Large intestine (tissue), 3 donors: ENCODE results near the gene PCP4L1. TPM values are rescaled to one million over a fixed set of nuclear protein-coding genes. Genes with fewer than 3 reads are reported as not detected.
A peak's percentile ranks its signal among the peaks of the same experiment; 100 is the strongest.
"Not testable (repeated sequence)": the region's sequence is repeated elsewhere in the genome, so short reads cannot be mapped to it uniquely, and the experiment has no call there.

Experiments used
- DNase-seq, 2 donors: peaks; one replicate each; pipeline versions ENCODE4 v3.0.0 to v3.0.0-alpha.2; 2013
- H3K27ac ChIP-seq: one replicate; pipeline ENCODE4 v1.5.1; 2013; ENCODE audit warnings: low read length
- H3K27me3 ChIP-seq: 2 replicates; pipeline ENCODE4 v1.6.1; 2013; ENCODE audit warnings: low read length; ENCODE audit not compliant: control insufficient read depth, insufficient read depth
- H3K36me3 ChIP-seq: 2 replicates; pipeline ENCODE4 v1.6.1; 2013; ENCODE audit warnings: low read length; ENCODE audit not compliant: control insufficient read depth, insufficient read depth
- H3K4me1 ChIP-seq: one replicate; pipeline ENCODE4 v1.6.1; 2013; ENCODE audit warnings: low read length; ENCODE audit not compliant: control insufficient read depth, insufficient read depth
- H3K4me3 ChIP-seq: one replicate; pipeline ENCODE4 v1.5.1; 2013; ENCODE audit warnings: low read length
- H3K9me3 ChIP-seq: one replicate; pipeline ENCODE4 v1.6.1; 2013; ENCODE audit warnings: mild to moderate bottlenecking, low read depth, low read length, moderate library complexity; ENCODE audit not compliant: control insufficient read depth
- WGBS: methylation state at CpG from one replicate; pipeline ENCODE4 v1.1.5; 2013; ENCODE audit warnings: low lambda C conversion rate; ENCODE audit not compliant: insufficient coverage; 5-methylcytosine and 5-hydroxymethylcytosine counted together
- polyA plus RNA-seq: library from polyadenylated mRNA; unstranded; fragments of 120-200 nt; gene quantifications from one replicate; pipeline ENCODE4 v1.2.1, GENCODE V29; 2013

Gene PCP4L1
- polyA plus RNA-seq, 1 donor, result 9.4 TPM

- no peaks in the 10 kb centered on the region for H3K27me3 ChIP-seq
- peaks cover 69% of the 10 kb centered on the region for H3K4me1 ChIP-seq
- H3K36me3 ChIP-seq, result peaks cover 4% of the 10 kb centered on the region
- WGBS, result no CpG with 5 or more reads among the region's 5 CpGs
- no peak for DNase-seq
- peak overlapping the region; percentile 89 for H3K27ac ChIP-seq
- no peaks in the 10 kb centered on the region for H3K9me3 ChIP-seq
- no peak overlapping the region for H3K4me3 ChIP-seq
Observed at GRCh38 chr1:161220002-161220401, 38.5 kb upstream of the PCP4L1 start.

GRCh38 chr1:161222175-161223019 lies 36.1 kb upstream of the PCP4L1 start:
- H3K9me3 ChIP-seq, result no peaks in the 10 kb centered on the region
- no CpG with 5 or more reads among the region's 6 CpGs for WGBS
- H3K36me3 ChIP-seq, result no peaks in the 10 kb centered on the region
- H3K27me3 ChIP-seq, result no peaks in the 10 kb centered on the region
- no peak overlapping the region for H3K4me3 ChIP-seq
- peak overlapping the region; percentile 95 for H3K27ac ChIP-seq
- peaks cover 73% of the 10 kb centered on the region for H3K4me1 ChIP-seq
- DNase-seq, result no peak

GRCh38 chr1:161223805-161224694 lies 34.5 kb upstream of the PCP4L1 start:
- Histone ChIP-seq H3K4me1 (peaks cover 73% of the 10 kb centered on the region), H3K27ac (peak overlapping the region; percentile 95)

GRCh38 chr1:161224695-161225087 lies 33.9 kb upstream of the PCP4L1 start:
- WGBS, result 30% methylated on average over 2 of the region's 13 CpGs
- Histone ChIP-seq H3K4me1 (peaks cover 72% of the 10 kb centered on the region), H3K36me3 (peaks cover 18% of the 10 kb centered on the region), H3K27ac (peak overlapping the region; percentile 95)
- not testable (repeated sequence) for H3K9me3 ChIP-seq, H3K27me3 ChIP-seq, DNase-seq, H3K4me3 ChIP-seq

More at GRCh38 chr1:161223805-161224694, 34.5 kb upstream of the PCP4L1 start:
- Histone ChIP-seq H3K9me3 (no peaks in the 10 kb centered on the region), H3K27me3 (no peaks in the 10 kb centered on the region), H3K36me3 (peaks cover 12% of the 10 kb centered on the region), H3K4me3 (no peak overlapping the region)
- 20% methylated on average over 1 of the region's 7 CpGs for WGBS
- peak; percentile 85 to 93 for DNase-seq

- H3K27me3 ChIP-seq, result no peaks in the 10 kb centered on the region
- no CpG with 5 or more reads among the region's 7 CpGs for WGBS
- H3K4me3 ChIP-seq, result no peak overlapping the region
- no peaks in the 10 kb centered on the region for H3K9me3 ChIP-seq
- peaks cover 73% of the 10 kb centered on the region for H3K4me1 ChIP-seq
- H3K27ac ChIP-seq, result peak overlapping the region; percentile 95
- DNase-seq, result no peak
- H3K36me3 ChIP-seq, result peaks cover 22% of the 10 kb centered on the region
Observed at GRCh38 chr1:161225178-161225533, 33.4 kb upstream of the PCP4L1 start.

- DNase-seq, result peak; percentile 98 to 99
- Histone ChIP-seq H3K27me3 (no peaks in the 10 kb centered on the region), H3K4me1 (peaks cover 70% of the 10 kb centered on the region), H3K27ac (peak within 1 kb of the TSS; percentile 95), H3K9me3 (no peaks in the 10 kb centered on the region), H3K4me3 (peak within 1 kb of the TSS; percentile 77), H3K36me3 (peaks cover 28% of the 10 kb centered on the region)
- 0% methylated on average over 1 of the region's 16 CpGs for WGBS
Observed at GRCh38 chr1:161225534-161226319, 32.8 kb upstream of the PCP4L1 start, which contains the start of gene TOMM40L. Gene TOMM40L (plus strand): TSS chr1:161226060. CDS start chr1:161226490, 430 bp downstream.

GRCh38 chr1:161226320-161226711 lies 32.2 kb upstream of the PCP4L1 start:
- H3K27me3 ChIP-seq, result no peaks in the 10 kb centered on the region
- no peak for DNase-seq
- WGBS, result no CpG with 5 or more reads among the region's 15 CpGs
- H3K9me3 ChIP-seq, result no peaks in the 10 kb centered on the region
- peaks cover 31% of the 10 kb centered on the region for H3K36me3 ChIP-seq
- H3K27ac ChIP-seq, result peak overlapping the region; percentile 46
- peak overlapping the region; percentile 77 for H3K4me3 ChIP-seq
- peaks cover 68% of the 10 kb centered on the region for H3K4me1 ChIP-seq

GRCh38 chr1:161226759-161227158 lies 31.8 kb upstream of the PCP4L1 start:
- Histone ChIP-seq H3K4me1 (peaks cover 68% of the 10 kb centered on the region), H3K27ac (peak overlapping the region; percentile 46), H3K4me3 (peak overlapping the region; percentile 77), H3K27me3 (no peaks in the 10 kb centered on the region), H3K9me3 (no peaks in the 10 kb centered on the region), H3K36me3 (peaks cover 31% of the 10 kb centered on the region)
- WGBS, result no CpG with 5 or more reads among the region's 3 CpGs
- no peak for DNase-seq

GRCh38 chr1:161227196-161227871 lies 31.2 kb upstream of the PCP4L1 start:
- Histone ChIP-seq H3K9me3 (no peaks in the 10 kb centered on the region), H3K36me3 (peaks cover 31% of the 10 kb centered on the region), H3K27me3 (no peaks in the 10 kb centered on the region), H3K27ac (peak overlapping the region; percentile 46), H3K4me1 (peaks cover 68% of the 10 kb centered on the region), H3K4me3 (peak overlapping the region; percentile 77)
- peak in 1 of 2 donors; percentile 76 for DNase-seq
- WGBS, result no CpG with 5 or more reads among the region's 11 CpGs
